HG03196 (cell line): ENCODE results near the gene RASD2.
"Not testable (repeated sequence)": the region's sequence is repeated elsewhere in the genome, so short reads cannot be mapped to it uniquely, and the experiment has no call there.

Source experiments
- ATAC-seq: cut with Tn5 transposase; IDR thresholded peaks from one replicate; pipeline ENCODE4 v1.9.1; 2021; ENCODE audit not compliant: unreplicated experiment

RASD2 gene

GRCh38 chr22:35540595-35541253, at the start of gene RASD2:
RASD2 (plus strand) TSS chr22:35540831; CDS start chr22:35546810, 5,979 bp downstream.
- ATAC-seq = no peak

- not testable (repeated sequence) for ATAC-seq
Observed at GRCh38 chr22:35491061-35491907, 49.3 kb upstream of the RASD2 start.

- no peak for ATAC-seq
Observed at GRCh38 chr22:35491908-35492380, 48.7 kb upstream of the RASD2 start.

GRCh38 chr22:35493074-35493473, 47.6 kb upstream of the RASD2 start:
- no peak for ATAC-seq

GRCh38 chr22:35495711-35496110, 44.9 kb upstream of the RASD2 start:
- ATAC-seq = not testable (repeated sequence)

GRCh38 chr22:35496768-35497312, 43.8 kb upstream of the RASD2 start:
- ATAC-seq = no peak

GRCh38 chr22:35498026-35498800, 42.4 kb upstream of the RASD2 start:
- no peak for ATAC-seq

GRCh38 chr22:35502836-35503235, 37.8 kb upstream of the RASD2 start:
- no peak for ATAC-seq

- no peak for ATAC-seq
Observed at GRCh38 chr22:35505399-35506258, 35.0 kb upstream of the RASD2 start.

- no peak for ATAC-seq
Observed at GRCh38 chr22:35506259-35506570, 34.4 kb upstream of the RASD2 start.

- ATAC-seq = not testable (repeated sequence)
Observed at GRCh38 chr22:35507851-35508250, 32.8 kb upstream of the RASD2 start.

GRCh38 chr22:35509451-35509850, 31.2 kb upstream of the RASD2 start:
- ATAC-seq = no peak

GRCh38 chr22:35509960-35510359, 30.7 kb upstream of the RASD2 start:
- ATAC-seq = no peak

GRCh38 chr22:35510481-35510934, 30.1 kb upstream of the RASD2 start:
- no peak for ATAC-seq

- ATAC-seq = no peak
Observed at GRCh38 chr22:35510951-35511350, 29.7 kb upstream of the RASD2 start.

- no peak for ATAC-seq
Observed at GRCh38 chr22:35514366-35514765, 26.3 kb upstream of the RASD2 start.

GRCh38 chr22:35515952-35516351, 24.7 kb upstream of the RASD2 start:
- not testable (repeated sequence) for ATAC-seq

- no peak for ATAC-seq
Observed at GRCh38 chr22:35516723-35517122, 23.9 kb upstream of the RASD2 start.

GRCh38 chr22:35517207-35517606, 23.4 kb upstream of the RASD2 start:
- ATAC-seq = no peak
